ENCODE measurements around the gene POP7.

Gene POP7

GRCh38 chr7:100726996-100727761 is 21.3 kb downstream of the POP7 start:
- DNase-seq (ENCODE audit: low read depth), result peak; percentile 94

GRCh38 chr7:100728196-100728595 is 22.3 kb downstream of the POP7 start:
- no peak for DNase-seq (ENCODE audit: low read depth)

GRCh38 chr7:100730136-100730800 is 24.3 kb downstream of the POP7 start:
- no peak for DNase-seq (ENCODE audit: low read depth)

DNA sequence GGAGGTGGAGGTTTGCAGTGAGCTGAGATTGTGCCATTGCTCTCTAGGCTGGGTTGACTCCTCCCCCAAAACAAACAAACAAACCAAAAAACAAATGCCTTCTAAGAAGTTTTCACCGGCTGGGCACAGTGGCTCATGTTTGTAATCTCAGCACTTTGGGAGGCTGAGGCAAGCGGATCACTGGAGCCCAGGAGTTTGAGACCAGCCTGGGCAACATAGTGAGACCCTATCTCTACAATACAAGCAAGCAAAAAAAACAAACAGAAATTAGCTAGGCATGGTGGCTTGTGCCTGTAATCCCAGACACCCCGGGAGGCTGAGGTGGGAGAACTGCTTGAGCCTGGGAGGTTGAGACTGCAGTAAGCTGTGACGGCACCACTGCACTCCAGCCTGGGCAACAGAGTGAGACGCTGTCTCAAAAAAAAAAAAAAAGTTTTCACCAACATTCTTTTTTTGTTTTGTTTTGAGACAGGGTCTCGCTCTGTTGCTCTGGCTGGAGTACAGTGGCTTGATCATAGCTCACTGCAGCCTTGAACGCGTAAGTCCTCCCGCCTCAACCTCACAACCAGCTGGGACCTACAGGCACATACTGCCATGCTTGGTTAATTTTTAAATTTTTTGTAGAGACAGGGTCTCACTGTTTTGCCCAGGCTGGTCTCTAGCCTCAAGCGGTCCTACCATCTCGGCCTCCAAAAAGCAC is 26.2 kb downstream of the POP7 start:
- DNase-seq (ENCODE audit: low read depth), result no peak

GRCh38 chr7:100735730-100736129 is 29.8 kb downstream of the POP7 start:
- DNase-seq (ENCODE audit: low read depth), result no peak

GRCh38 chr7:100736671-100737070 is 30.8 kb downstream of the POP7 start:
- DNase-seq (ENCODE audit: low read depth), result no peak

GRCh38 chr7:100739934-100740333 is 34.0 kb downstream of the POP7 start:
- no peak for DNase-seq (ENCODE audit: low read depth)

- no peak for DNase-seq (ENCODE audit: low read depth)
These were observed 38.7 kb downstream of the POP7 start for GRCh38 chr7:100744605-100745004.

DNA sequence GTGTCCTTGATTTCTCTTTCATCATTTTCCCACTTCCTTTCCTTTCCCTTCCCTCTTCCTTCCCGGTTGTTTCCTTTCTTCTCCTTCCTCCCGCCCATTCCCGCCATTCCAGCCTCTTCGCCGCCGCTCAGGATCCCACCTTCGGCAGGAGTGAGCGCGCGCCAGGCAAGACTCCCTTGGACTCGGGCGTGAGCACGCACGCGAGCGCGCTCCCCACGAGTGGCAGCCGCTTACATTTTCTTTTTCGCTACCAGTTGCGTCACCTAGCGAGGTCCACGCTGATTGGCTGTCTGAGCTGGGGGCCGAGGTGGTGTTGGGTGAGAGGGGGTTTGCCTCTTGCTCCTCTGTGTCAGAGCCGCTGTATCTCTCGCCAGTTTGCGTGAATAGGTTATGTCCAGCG is 39.3 kb downstream of the POP7 start:
- peak; percentile 64 for DNase-seq (ENCODE audit: low read depth)

GRCh38 chr7:100752994-100753393 is 47.1 kb downstream of the POP7 start:
- no peak for DNase-seq (ENCODE audit: low read depth)

DNA sequence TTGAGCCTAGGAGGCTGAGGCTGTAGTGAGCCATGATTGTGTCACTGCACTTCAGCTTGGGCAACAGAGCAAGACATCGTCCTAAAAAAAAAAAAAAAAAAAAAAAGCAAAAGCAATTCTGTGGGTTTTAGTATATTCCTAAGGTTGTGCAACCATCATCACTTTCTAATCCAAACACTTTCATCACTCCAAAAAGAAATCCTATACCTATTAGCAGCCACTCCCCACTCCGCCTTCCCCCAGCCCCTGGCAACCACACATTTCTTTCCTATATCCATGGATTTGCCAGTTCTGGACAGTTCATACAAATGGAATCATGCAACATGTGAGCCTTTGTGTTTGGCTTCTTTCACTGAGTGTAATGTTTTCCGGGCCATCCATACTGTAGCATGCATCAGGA is 47.8 kb downstream of the POP7 start:
- DNase-seq (ENCODE audit: low read depth), result no peak
